Endothelial cell (in vitro differentiated cells): Measurements from ENCODE around the gene COA4. TPM values are rescaled to one million over a fixed set of nuclear protein-coding genes. Genes with fewer than 3 reads are reported as not detected.

Experiments
- DNase-seq: peaks from one replicate; pipeline ENCODE4 v3.0.0; 2021; ENCODE audit warnings: low spot score
- H3K27ac Mint-ChIP-seq: one replicate; pipeline ENCODE4 v1.8.0; 2021; ENCODE audit warnings: mixed read lengths, inconsistent platforms; ENCODE audit not compliant: unreplicated experiment
- H3K27me3 Mint-ChIP-seq: one replicate; pipeline ENCODE4 v1.8.0; 2021; ENCODE audit warnings: mild to moderate bottlenecking, moderate library complexity, mixed read lengths, inconsistent platforms; ENCODE audit not compliant: unreplicated experiment
- H3K36me3 Mint-ChIP-seq: one replicate; pipeline ENCODE4 v1.8.0; 2021; ENCODE audit warnings: mild to moderate bottlenecking, low read depth, mixed read lengths, inconsistent platforms; ENCODE audit not compliant: unreplicated experiment
- H3K4me1 Mint-ChIP-seq: one replicate; pipeline ENCODE4 v1.8.0; 2021; ENCODE audit warnings: mild to moderate bottlenecking, mixed read lengths, inconsistent platforms; ENCODE audit not compliant: unreplicated experiment
- H3K4me3 Mint-ChIP-seq: one replicate; pipeline ENCODE4 v1.8.0; 2021; ENCODE audit warnings: mild to moderate bottlenecking, mixed read lengths, inconsistent platforms; ENCODE audit not compliant: unreplicated experiment
- H3K9me3 Mint-ChIP-seq: one replicate; pipeline ENCODE4 v1.8.0; 2021; ENCODE audit warnings: mixed read lengths, inconsistent platforms; ENCODE audit not compliant: unreplicated experiment
- CTCF ChIP-seq: fragments of 200-600 bp; sonication (generic); IDR thresholded peaks from one replicate; pipeline ENCODE4 v1.5.0; 2021; ENCODE audit warnings: antibody characterized with exemption; ENCODE audit not compliant: unreplicated experiment
- total RNA-seq: library from RNA; stranded (reverse); fragmentation: NEBNext Ultra II Directional; extraction: Animal tissue kit (Norgen Biotek cat#: 25700); gene quantifications from one replicate; pipeline ENCODE4 v1.2.1, GENCODE V29; 2021; ENCODE audit not compliant: unreplicated experiment

Gene COA4
- total RNA-seq, 1 donor from 2014 or later = 33.9 TPM

GRCh38 chr11:73866586-73866996, 10.1 kb downstream of the COA4 start:
- peaks cover 2% of the 10 kb centered on the region for H3K27me3 Mint-ChIP-seq
- H3K4me3 Mint-ChIP-seq = no peak overlapping the region
- H3K36me3 Mint-ChIP-seq = peaks cover 18% of the 10 kb centered on the region
- no peaks in the 10 kb centered on the region for H3K4me1 Mint-ChIP-seq
- no peak for TF ChIP-seq CTCF
- no peak overlapping the region for H3K27ac Mint-ChIP-seq
- H3K9me3 Mint-ChIP-seq = no peaks in the 10 kb centered on the region
- no peak for DNase-seq

- TF ChIP-seq CTCF = no peak
- H3K27me3 Mint-ChIP-seq = peaks cover 2% of the 10 kb centered on the region
- H3K4me1 Mint-ChIP-seq = no peaks in the 10 kb centered on the region
- no peak overlapping the region for H3K27ac Mint-ChIP-seq
- H3K4me3 Mint-ChIP-seq = no peak overlapping the region
- peaks cover 18% of the 10 kb centered on the region for H3K36me3 Mint-ChIP-seq
- no peaks in the 10 kb centered on the region for H3K9me3 Mint-ChIP-seq
- DNase-seq = no peak
These were observed 10.5 kb downstream of the COA4 start for GRCh38 chr11:73866095-73866579.

- H3K27ac Mint-ChIP-seq = no peak overlapping the region
- DNase-seq = no peak
- peaks cover 18% of the 10 kb centered on the region for H3K36me3 Mint-ChIP-seq
- peaks cover 2% of the 10 kb centered on the region for H3K27me3 Mint-ChIP-seq
- no peaks in the 10 kb centered on the region for H3K9me3 Mint-ChIP-seq
- H3K4me1 Mint-ChIP-seq = no peaks in the 10 kb centered on the region
- TF ChIP-seq CTCF = no peak
- H3K4me3 Mint-ChIP-seq = no peak overlapping the region
These were observed 13.7 kb downstream of the COA4 start for GRCh38 chr11:73862986-73863385.

- peaks cover 2% of the 10 kb centered on the region for H3K27me3 Mint-ChIP-seq
- DNase-seq = no peak
- no peak overlapping the region for H3K27ac Mint-ChIP-seq
- no peak for TF ChIP-seq CTCF
- no peaks in the 10 kb centered on the region for H3K9me3 Mint-ChIP-seq
- H3K36me3 Mint-ChIP-seq = peaks cover 16% of the 10 kb centered on the region
- H3K4me1 Mint-ChIP-seq = no peaks in the 10 kb centered on the region
- no peak overlapping the region for H3K4me3 Mint-ChIP-seq
These were observed 16.4 kb downstream of the COA4 start for GRCh38 chr11:73860202-73860601.

GRCh38 chr11:73859671-73860070, 17.0 kb downstream of the COA4 start:
- peaks cover 14% of the 10 kb centered on the region for H3K36me3 Mint-ChIP-seq
- H3K4me3 Mint-ChIP-seq = no peak overlapping the region
- H3K9me3 Mint-ChIP-seq = no peaks in the 10 kb centered on the region
- H3K27ac Mint-ChIP-seq = no peak overlapping the region
- DNase-seq = no peak
- TF ChIP-seq CTCF = no peak
- peaks cover 2% of the 10 kb centered on the region for H3K27me3 Mint-ChIP-seq
- H3K4me1 Mint-ChIP-seq = no peaks in the 10 kb centered on the region
